ENCODE results near the gene TRIL. TPM values are rescaled to one million over a fixed set of nuclear protein-coding genes. Genes with fewer than 3 reads are reported as not detected.

Gene TRIL
- polyA plus RNA-seq, 1 donor from 2014 or later = 1.4 TPM

DNA sequence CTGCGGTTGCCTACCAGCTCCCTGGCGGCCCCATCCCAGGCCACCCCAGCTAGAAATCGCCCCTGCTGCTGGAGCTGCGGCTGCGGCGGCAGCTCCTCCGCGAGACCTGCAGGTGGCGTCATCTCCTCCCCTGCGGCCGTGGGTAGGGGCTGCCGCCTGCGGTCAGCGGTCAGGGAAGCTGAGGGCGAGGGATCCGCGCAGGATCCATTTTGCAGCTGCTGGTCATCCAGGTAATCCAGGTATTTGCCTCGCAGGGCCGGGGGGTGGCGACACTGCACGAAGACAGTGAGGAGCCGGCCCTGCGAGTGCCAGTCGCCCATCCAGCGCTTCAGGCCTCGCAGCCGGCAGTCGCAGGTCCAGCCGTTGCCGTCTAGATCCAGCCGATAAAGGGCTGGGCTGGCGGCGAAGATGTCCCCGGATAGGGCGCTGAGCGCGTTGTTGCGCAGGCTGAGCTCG, 1.5 kb downstream of the TRIL start:
- H3F3A ChIP-seq (ENCODE audit: insufficient read depth, low read length, poor library complexity, severe bottlenecking) = no peaks in the 10 kb centered on the region
- H2AFZ ChIP-seq (ENCODE audit: low read depth, low read length) = no peak overlapping the region
- no peaks in the 10 kb centered on the region for H3K79me2 ChIP-seq (replicated peaks; ENCODE audit: insufficient read depth, low read length)
- H3K9me3 ChIP-seq (ENCODE audit: low read length) = no peaks in the 10 kb centered on the region
- H3K36me3 ChIP-seq (ENCODE audit: insufficient read depth, low read length) = no peaks in the 10 kb centered on the region
- peak overlapping the region; percentile 46 for H3K9ac ChIP-seq (ENCODE audit: low read length)
- no peaks in the 10 kb centered on the region for H3K9me2 ChIP-seq (ENCODE audit: insufficient read depth, low read length)
- no peak overlapping the region for H3K4me2 ChIP-seq (ENCODE audit: low read length)
- no peaks in the 10 kb centered on the region for H4K20me1 ChIP-seq (ENCODE audit: insufficient read depth)
- TF ChIP-seq SMC3 (conservative IDR thresholded peaks at IDR 0.05; ENCODE audit: poor library complexity) (peak; percentile 74), RAD21 (conservative IDR thresholded peaks at IDR 0.05) (peak; percentile 62), EZH2 (IDR thresholded peaks at IDR 0.05; ENCODE audit: borderline replicate concordance, insufficient read depth, low read length, poor library complexity, severe bottlenecking) (no peak), CTCF (IDR thresholded peaks at IDR 0.05; ENCODE audit: poor library complexity, severe bottlenecking) (peak; percentile 73), MXI1 (conservative IDR thresholded peaks at IDR 0.05; ENCODE audit: poor library complexity, severe bottlenecking) (no peak), EP300 (conservative IDR thresholded peaks at IDR 0.05; ENCODE audit: poor library complexity, severe bottlenecking) (no peak), REST (IDR thresholded peaks at IDR 0.05; ENCODE audit: borderline replicate concordance) (no peak)
- no peak overlapping the region for H3K27ac ChIP-seq (ENCODE audit: low read length)
- peak overlapping the region; percentile 68 for H3K4me3 ChIP-seq (ENCODE audit: low read length)
- peaks cover 54% of the 10 kb centered on the region for H3K27me3 ChIP-seq (ENCODE audit: insufficient read depth, low read depth, low read length)

GRCh38 chr7:28955718-28956607, 2.2 kb downstream of the TRIL start:
- H2AFZ ChIP-seq (ENCODE audit: low read depth, low read length) = no peak overlapping the region
- H3K9me3 ChIP-seq (ENCODE audit: low read length) = no peaks in the 10 kb centered on the region
- TF ChIP-seq MXI1 (conservative IDR thresholded peaks at IDR 0.05; ENCODE audit: poor library complexity, severe bottlenecking) (peak; percentile 5), POLR2AphosphoS5 (IDR thresholded peaks at IDR 0.05) (no peak), CTCF (IDR thresholded peaks at IDR 0.05; ENCODE audit: poor library complexity, severe bottlenecking) (peak; percentile 51), EP300 (conservative IDR thresholded peaks at IDR 0.05; ENCODE audit: poor library complexity, severe bottlenecking) (no peak), EZH2 (IDR thresholded peaks at IDR 0.05; ENCODE audit: borderline replicate concordance, insufficient read depth, low read length, poor library complexity, severe bottlenecking) (no peak), RAD21 (conservative IDR thresholded peaks at IDR 0.05) (peak; percentile 8), SMC3 (conservative IDR thresholded peaks at IDR 0.05; ENCODE audit: poor library complexity) (no peak), TAF1 (IDR thresholded peaks at IDR 0.05; ENCODE audit: low read depth) (no peak), REST (IDR thresholded peaks at IDR 0.05; ENCODE audit: borderline replicate concordance) (no peak)
- peak overlapping the region; percentile 46 for H3K9ac ChIP-seq (ENCODE audit: low read length)
- H3F3A ChIP-seq (ENCODE audit: insufficient read depth, low read length, poor library complexity, severe bottlenecking) = no peaks in the 10 kb centered on the region
- no peaks in the 10 kb centered on the region for H4K20me1 ChIP-seq (ENCODE audit: insufficient read depth)
- H3K4me3 ChIP-seq (ENCODE audit: low read length) = peak overlapping the region; percentile 68
- no peaks in the 10 kb centered on the region for H3K79me2 ChIP-seq (replicated peaks; ENCODE audit: insufficient read depth, low read length)
- H3K27me3 ChIP-seq (ENCODE audit: insufficient read depth, low read depth, low read length) = peaks cover 54% of the 10 kb centered on the region
- H3K9me2 ChIP-seq (ENCODE audit: insufficient read depth, low read length) = no peaks in the 10 kb centered on the region
- no peak overlapping the region for H3K27ac ChIP-seq (ENCODE audit: low read length)
- H3K36me3 ChIP-seq (ENCODE audit: insufficient read depth, low read length) = no peaks in the 10 kb centered on the region
- H3K4me2 ChIP-seq (ENCODE audit: low read length) = no peak overlapping the region

Measured in neural cell (in vitro differentiated cells).